Upper lobe of left lung (tissue), 6 donors: Measurements from ENCODE around the gene DHRS13. TPM values are rescaled to one million over a fixed set of nuclear protein-coding genes. Genes with fewer than 3 reads are reported as not detected.
"Not testable (repeated sequence)": the region's sequence is repeated elsewhere in the genome, so short reads cannot be mapped to it uniquely, and the experiment has no call there.

ENCODE experiments used
- ATAC-seq, 2 donors: fragments of 200-7000 bp; cut with Tn5 transposase; one replicate each; pipeline ENCODE4 v1.9.1; 2022; ENCODE audit warnings: mild to moderate bottlenecking in 2 of 2, moderate library complexity in 2 of 2; ENCODE audit not compliant: low FRiP score in 2 of 2
- DNase-seq, 2 donors: peaks; one replicate each; pipeline ENCODE4 v3.0.0-alpha.2; 2019 to 2020
- H3K27ac ChIP-seq, 4 donors: fragments of 200-600 bp; sonication (generic); one replicate each; pipeline ENCODE4 v1.5.1; 2016 to 2019
- H3K27me3 ChIP-seq, 4 donors: fragments of 200-600 bp; sonication (generic); one replicate each; pipeline ENCODE4 v1.5.1; 2017 to 2019
- H3K36me3 ChIP-seq, 4 donors: fragments of 200-600 bp; sonication (generic); one replicate each; pipeline ENCODE4 v1.5.1; 2016 to 2019
- H3K4me1 ChIP-seq, 4 donors: fragments of 200-600 bp; sonication (generic); one replicate each; pipeline ENCODE4 v1.5.1; 2018 to 2019
- H3K4me3 ChIP-seq, 4 donors: fragments of 200-600 bp; sonication (generic); one replicate each; pipeline ENCODE4 v1.5.1; 2017 to 2019; ENCODE audit warnings: mild to moderate bottlenecking in 2 of 4, moderate library complexity in 1 of 4
- H3K9me3 ChIP-seq, 4 donors: fragments of 200-600 bp; sonication (generic); one replicate each; pipeline ENCODE4 v1.5.1; 2018 to 2019
- EP300 ChIP-seq, 4 donors: sonication (generic); formaldehyde crosslinking; IDR thresholded peaks; one replicate each; pipeline ENCODE4 v1.5.1; 2017; ENCODE audit warnings: antibody characterized with exemption in 4 of 4, control low read depth in 2 of 4
- POLR2A ChIP-seq, 4 donors: fragments of 450-650 bp; IDR thresholded peaks; one replicate each; pipeline ENCODE4 v1.5.1; 2016 to 2017; ENCODE audit warnings: antibody characterized with exemption in 4 of 4, mild to moderate bottlenecking in 2 of 4
- POLR2AphosphoS5 ChIP-seq, 2 donors: sonication (generic); formaldehyde crosslinking; IDR thresholded peaks; one replicate each; pipeline ENCODE4 v1.5.1; 2017; ENCODE audit warnings: antibody characterized with exemption in 2 of 2
- WGBS, 2 donors: methylation state at CpG; one replicate each; pipeline ENCODE4 v1.1.5; 2017 to 2018; 5-methylcytosine and 5-hydroxymethylcytosine counted together
- total RNA-seq, 6 donors: library from RNA; depleted of rRNA in 4 of 6; stranded (reverse); fragments of >200 nt in 4 of 6; gene quantifications; one replicate each; pipeline versions ENCODE4 v1.1.0 to v1.2.1, GENCODE V29; 2016 to 2021
- TF ChIP-seq, protein P1 (sequence below), 6 experiments: fragments of 450-650 bp in 4 of 6; fragments of 200-600 bp in 2 of 6; sonication (generic) in 2 of 6; IDR thresholded peaks; one replicate each; pipeline ENCODE4 v1.5.1; 2016 to 2019; ENCODE audit warnings: antibody characterized with exemption in 6 of 6
- donor health status: DM: no; HTN: no; CAD: no; lungs with moderate emphysema.
- donor health status: DM: no; HTN: yes; CAD: no; lungs with severe emphysema.

DHRS13 gene
- total RNA-seq, 6 donors from 2014 or later: 2.1 to 21.8 (median 15.0) TPM

- DNase-seq: no peak
- Histone ChIP-seq H3K27me3 (no peaks in the 10 kb centered on the region), H3K4me3 (no peak overlapping the region), H3K27ac (no peak overlapping the region), H3K9me3 (no peaks in the 10 kb centered on the region), H3K4me1 (peaks cover 2 to 4% (median 3%) of the 10 kb centered on the region in 4 donors), H3K36me3 (no peaks in the 10 kb centered on the region)
- no peak for ATAC-seq
- TF ChIP-seq POLR2AphosphoS5 (IDR thresholded peaks at IDR 0.05): no peak
- TF ChIP-seq, protein P1, sequence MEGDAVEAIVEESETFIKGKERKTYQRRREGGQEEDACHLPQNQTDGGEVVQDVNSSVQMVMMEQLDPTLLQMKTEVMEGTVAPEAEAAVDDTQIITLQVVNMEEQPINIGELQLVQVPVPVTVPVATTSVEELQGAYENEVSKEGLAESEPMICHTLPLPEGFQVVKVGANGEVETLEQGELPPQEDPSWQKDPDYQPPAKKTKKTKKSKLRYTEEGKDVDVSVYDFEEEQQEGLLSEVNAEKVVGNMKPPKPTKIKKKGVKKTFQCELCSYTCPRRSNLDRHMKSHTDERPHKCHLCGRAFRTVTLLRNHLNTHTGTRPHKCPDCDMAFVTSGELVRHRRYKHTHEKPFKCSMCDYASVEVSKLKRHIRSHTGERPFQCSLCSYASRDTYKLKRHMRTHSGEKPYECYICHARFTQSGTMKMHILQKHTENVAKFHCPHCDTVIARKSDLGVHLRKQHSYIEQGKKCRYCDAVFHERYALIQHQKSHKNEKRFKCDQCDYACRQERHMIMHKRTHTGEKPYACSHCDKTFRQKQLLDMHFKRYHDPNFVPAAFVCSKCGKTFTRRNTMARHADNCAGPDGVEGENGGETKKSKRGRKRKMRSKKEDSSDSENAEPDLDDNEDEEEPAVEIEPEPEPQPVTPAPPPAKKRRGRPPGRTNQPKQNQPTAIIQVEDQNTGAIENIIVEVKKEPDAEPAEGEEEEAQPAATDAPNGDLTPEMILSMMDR (IDR thresholded peaks at IDR 0.05): no peak
- TF ChIP-seq POLR2A (IDR thresholded peaks at IDR 0.05): no peak
- TF ChIP-seq EP300 (IDR thresholded peaks at IDR 0.05): no peak
- WGBS, 2 donors: 69 to 72% methylated on average over 5 of the region's 5 CpGs
Observed at GRCh38 chr17:28849281-28849680, 53.6 kb downstream of the DHRS13 start.

DNA sequence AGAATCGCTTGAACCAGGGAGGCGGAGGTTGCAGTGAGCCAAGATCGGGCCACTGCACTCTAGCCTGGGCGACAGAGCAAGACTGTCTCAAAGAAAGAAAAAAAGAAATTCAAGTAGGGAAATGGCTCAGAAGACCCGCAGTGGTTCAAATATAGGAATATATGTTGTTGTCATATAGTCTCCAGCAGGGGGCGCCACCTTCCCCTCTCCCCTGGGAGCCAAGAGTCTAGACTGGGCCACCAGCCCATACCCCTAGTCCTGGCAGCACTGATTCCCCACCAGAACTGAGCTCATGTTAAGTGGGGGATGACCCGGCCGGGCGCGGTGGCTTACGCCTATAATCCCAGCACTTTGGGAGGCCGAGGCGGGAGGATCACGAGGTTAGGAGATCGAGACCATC lies 54.2 kb downstream of the DHRS13 start:
- not testable (repeated sequence) for H3K27ac ChIP-seq, H3K36me3 ChIP-seq, H3K4me1 ChIP-seq, H3K9me3 ChIP-seq, H3K4me3 ChIP-seq, H3K27me3 ChIP-seq
- DNase-seq: peak; percentile 62 to 66
- WGBS, 2 donors: 84 to 92% methylated on average over 14 to 15 of the region's 15 CpGs
- TF ChIP-seq, protein P1 (IDR thresholded peaks at IDR 0.05): peak in 5 of 6 experiments; percentile 18 to 42 (median 35)
- ATAC-seq: peak; percentile 50 to 70

Other genes with a start within 250 kb of the DHRS13 start
- 10 to 100 TPM; 43.2 to 91.1 (median 52.5) TPM for gene SDF2, start 241.2 kb downstream of the DHRS13 start, total RNA-seq
- 100 to 1,000 TPM in 1 of 6 donors, 10 to 100 TPM in 5; 57.3 to 128 (median 71.5) TPM for gene SUPT6H, start 240.9 kb downstream of the DHRS13 start, total RNA-seq
- 10 to 100 TPM in 2 of 6 donors, 1 to 10 TPM in 4; 1.2 to 11.5 (median 3.4) TPM for gene PROCA1, start 191.2 kb downstream of the DHRS13 start, total RNA-seq
- gene RAB34, start 185.2 kb downstream of the DHRS13 start, total RNA-seq: 100 to 1,000 TPM in 2 of 6 donors, 10 to 100 TPM in 4; 69.5 to 123 (median 85.5) TPM
- 1,000 to 10,000 TPM in 2 of 6 donors, 100 to 1,000 TPM in 4; 206 to 1,142 (median 416) TPM for gene RPL23A, start 183.1 kb downstream of the DHRS13 start, total RNA-seq
- 10 to 100 TPM in 3 of 6 donors, 1 to 10 TPM in 3; 4.1 to 25.8 (median 14.1) TPM for gene TLCD1, start 176.8 kb downstream of the DHRS13 start, total RNA-seq
- 10 to 100 TPM in 3 of 6 donors, 1 to 10 TPM in 3; 3.5 to 34.6 (median 13.0) TPM for gene NEK8, start 174.3 kb downstream of the DHRS13 start, total RNA-seq
- gene TRAF4, start 159.1 kb downstream of the DHRS13 start, total RNA-seq: 10 to 100 TPM; 34.8 to 84.9 (median 64.1) TPM
- gene FAM222B, start 60.3 kb downstream of the DHRS13 start, total RNA-seq: 10 to 100 TPM; 16.8 to 23.1 (median 20.1) TPM
- 10 to 100 TPM; 22.4 to 41.3 (median 27.7) TPM for gene ERAL1, start 48.1 kb downstream of the DHRS13 start, total RNA-seq
- 100 to 1,000 TPM in 2 of 6 donors, 10 to 100 TPM in 4; 75.4 to 211 (median 85.8) TPM for gene FLOT2, start 5.3 kb downstream of the DHRS13 start, total RNA-seq
- 100 to 1,000 TPM in 1 of 6 donors, 10 to 100 TPM in 5; 38.8 to 103 (median 62.7) TPM for gene PHF12, start 48.4 kb upstream of the DHRS13 start, total RNA-seq
- gene SEZ6, start 103.0 kb upstream of the DHRS13 start, total RNA-seq: under 1 TPM in 3 of 6 donors, not detected in 3; 0.20 to 0.47 (median 0.30) TPM
- 1 to 10 TPM in 3 of 6 donors, under 1 TPM in 1, not detected in 2; 0.91 to 3.6 (median 2.2) TPM for gene PIPOX, start 140.1 kb upstream of the DHRS13 start, total RNA-seq